Activated CD8-positive, alpha-beta T cell treated with anti-CD3 and anti-CD28 coated beads for 36 hours (primary cell): ENCODE data around the gene SSBP3. TPM values are rescaled to one million over a fixed set of nuclear protein-coding genes. Genes with fewer than 3 reads are reported as not detected.
A peak's percentile ranks its signal among the peaks of the same experiment; 100 is the strongest.

ENCODE experiments used
- ATAC-seq: fragments of 200-7000 bp; cut with Tn5 transposase; one replicate; pipeline ENCODE4 v1.10.0; 2021; ENCODE audit warnings: mild to moderate bottlenecking, moderate library complexity
- CTCF ChIA-PET: fragments of 350-600 bp; sonication (Branson Sonifier 250); formaldehyde crosslinking; loops from one replicate; lab custom pipeline; 2021; ENCODE audit warnings: antibody characterized with exemption; lab: Charles Lee
- POLR2A ChIA-PET: fragments of 350-600 bp; sonication (Branson Sonifier 250); formaldehyde crosslinking; loops from one replicate; lab custom pipeline; 2021; ENCODE audit warnings: antibody characterized with exemption; lab: Charles Lee
- DNase-seq: peaks from one replicate; pipeline ENCODE4 v3.0.0-alpha.2; 2020
- H3K27ac Mint-ChIP-seq: one replicate; pipeline ENCODE4 v1.8.0; 2021; ENCODE audit warnings: mild to moderate bottlenecking, mixed read lengths
- H3K27me3 Mint-ChIP-seq: one replicate; pipeline ENCODE4 v1.8.0; 2021; ENCODE audit warnings: mixed read lengths
- H3K36me3 Mint-ChIP-seq: one replicate; pipeline ENCODE4 v1.8.0; 2021; ENCODE audit warnings: low read depth, mixed read lengths
- H3K4me1 Mint-ChIP-seq: one replicate; pipeline ENCODE4 v1.8.0; 2021; ENCODE audit warnings: low read depth, mixed read lengths
- H3K4me3 Mint-ChIP-seq: one replicate; pipeline ENCODE4 v1.8.0; 2021; ENCODE audit warnings: mild to moderate bottlenecking, moderate library complexity, mixed read lengths
- H3K9me3 Mint-ChIP-seq: one replicate; pipeline ENCODE4 v1.8.0; 2021; ENCODE audit warnings: mixed read lengths
- CTCF ChIP-seq: fragments of 200-600 bp; IDR thresholded peaks from one replicate; pipeline ENCODE4 v1.8.0; 2022; ENCODE audit warnings: antibody characterized with exemption, mild to moderate bottlenecking
- intact Hi-C: fragments of 100-400 bp; cut with micrococcal nuclease; formaldehyde crosslinking; loops from one replicate; pipeline ENCODE4 v1.10.0; 2022
- total RNA-seq, 2 experiments: library from RNA; stranded (reverse); gene quantifications; one replicate each; pipeline ENCODE4 v1.2.3, GENCODE V29; 2021

Gene SSBP3
- total RNA-seq, 2 experiments from 2014 or later: 62.6 to 67.8 TPM

DNA sequence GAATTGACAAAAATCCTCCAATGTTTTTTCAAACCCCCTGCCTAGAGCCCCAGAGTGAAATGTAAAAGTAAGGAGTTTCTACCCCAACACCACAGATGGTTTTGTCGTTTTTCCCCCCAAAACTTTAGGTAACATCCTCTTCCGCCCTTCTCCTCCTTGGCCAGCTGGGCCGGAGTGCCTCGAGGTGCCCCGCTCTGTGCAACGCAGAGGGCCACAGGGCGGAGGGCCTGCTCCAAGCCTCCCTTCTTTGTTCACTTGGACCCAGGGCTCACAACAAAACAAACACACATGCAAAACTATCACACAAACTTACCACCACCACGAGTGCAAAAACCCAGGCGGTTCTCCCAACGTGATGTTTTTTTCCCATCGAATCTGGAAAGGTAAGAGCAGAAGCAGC, 1.9 kb downstream of the SSBP3 start:
- peak overlapping the region; percentile 74 for H3K4me3 Mint-ChIP-seq
- no peaks in the 10 kb centered on the region for H3K27me3 Mint-ChIP-seq
- no peak for TF ChIP-seq CTCF
- H3K4me1 Mint-ChIP-seq: peaks cover 68% of the 10 kb centered on the region
- intact Hi-C loops: loop anchor here (5.0 to 10.0 kb wide), 4 partner anchors 47 to 199 kb away; partner anchors contain the start of genes CYB5RL and MRPL37
- H3K27ac Mint-ChIP-seq: peak overlapping the region; percentile 66
- ATAC-seq: no peak
- ChIA-PET CTCF (interaction anchor here (1.2 to 7.4 kb wide), 3 partner anchors 64 to 118 kb away, joined by 4 to 81 read pairs (median 5); no protein-coding TSS in a partner anchor), POLR2A (interaction anchor here (0.6 to 1.4 kb wide), 8 partner anchors 12 to 133 kb away, joined by 3 read pairs; no protein-coding TSS in a partner anchor)
- peaks cover 49% of the 10 kb centered on the region for H3K36me3 Mint-ChIP-seq
- no peak for DNase-seq
- H3K9me3 Mint-ChIP-seq: no peaks in the 10 kb centered on the region

- ChIA-PET POLR2A (interaction anchor here (0.7 to 1.4 kb wide), 7 partner anchors 12 to 119 kb away, joined by 3 to 4 read pairs (median 3); no protein-coding TSS in a partner anchor), CTCF (interaction anchor here (0.6 to 7.4 kb wide), 5 partner anchors 65 to 174 kb away, joined by 3 to 81 read pairs (median 4); no protein-coding TSS in a partner anchor)
- Mint-ChIP-seq H3K4me1 (peaks cover 68% of the 10 kb centered on the region), H3K4me3 (peak overlapping the region; percentile 74), H3K27me3 (no peaks in the 10 kb centered on the region), H3K27ac (peak overlapping the region; percentile 66), H3K36me3 (peaks cover 53% of the 10 kb centered on the region), H3K9me3 (no peaks in the 10 kb centered on the region)
- peak; percentile 62 for DNase-seq
- intact Hi-C loops: loop anchor here (5.0 to 10.0 kb wide), 4 partner anchors 47 to 199 kb away; partner anchors contain the start of genes CYB5RL and MRPL37
- no peak for ATAC-seq
- no peak for TF ChIP-seq CTCF
These were observed 2.4 kb downstream of the SSBP3 start for GRCh38 chr1:54403808-54404261.

DNA sequence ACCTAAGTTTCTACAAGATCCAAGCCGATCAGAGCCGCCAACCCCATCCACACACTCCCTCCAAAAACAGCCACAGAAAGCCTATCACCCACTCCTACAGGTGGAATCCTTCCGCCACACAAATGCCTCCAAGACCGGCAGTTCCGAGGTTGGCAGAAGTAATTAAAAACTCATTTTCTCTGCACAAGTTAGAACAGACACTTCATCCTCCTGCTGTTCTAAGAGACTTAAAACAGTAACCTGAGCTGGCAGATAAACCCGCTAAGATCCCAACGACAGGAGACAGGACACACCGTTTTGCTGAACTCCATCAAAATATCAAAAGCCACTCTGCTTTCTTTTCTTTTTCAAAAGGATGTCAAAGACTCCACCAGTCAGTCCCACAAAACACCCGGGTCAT, 2.8 kb downstream of the SSBP3 start:
- peaks cover 68% of the 10 kb centered on the region for H3K4me1 Mint-ChIP-seq
- peaks cover 58% of the 10 kb centered on the region for H3K36me3 Mint-ChIP-seq
- CTCF ChIA-PET: interaction anchor here (0.6 to 7.4 kb wide), 5 partner anchors 65 to 174 kb away, joined by 3 to 81 read pairs (median 4); no protein-coding TSS in a partner anchor
- DNase-seq (no peak), ATAC-seq (no peak)
- POLR2A ChIA-PET: interaction anchor here (0.9 to 1.4 kb wide), 6 partner anchors 12 to 118 kb away, joined by 3 to 4 read pairs (median 3); no protein-coding TSS in a partner anchor
- H3K27ac Mint-ChIP-seq: peak overlapping the region; percentile 66
- H3K4me3 Mint-ChIP-seq: peak overlapping the region; percentile 74
- TF ChIP-seq CTCF: no peak
- no peaks in the 10 kb centered on the region for H3K27me3 Mint-ChIP-seq
- H3K9me3 Mint-ChIP-seq: no peaks in the 10 kb centered on the region
- intact Hi-C loops: loop anchor here (5.0 to 10.0 kb wide), 4 partner anchors 46 to 199 kb away; partner anchors contain the start of genes CYB5RL and MRPL37

- peak overlapping the region; percentile 74 for H3K4me3 Mint-ChIP-seq
- ATAC-seq (no peak), DNase-seq (no peak)
- POLR2A ChIA-PET: no interaction called here
- no peak for TF ChIP-seq CTCF
- no peaks in the 10 kb centered on the region for H3K27me3 Mint-ChIP-seq
- no peak overlapping the region for H3K27ac Mint-ChIP-seq
- no peaks in the 10 kb centered on the region for H3K9me3 Mint-ChIP-seq
- peaks cover 63% of the 10 kb centered on the region for H3K36me3 Mint-ChIP-seq
- peaks cover 67% of the 10 kb centered on the region for H3K4me1 Mint-ChIP-seq
- CTCF ChIA-PET: interaction anchor here (0.9 to 7.4 kb wide), 3 partner anchors 85 to 173 kb away, joined by 4 to 81 read pairs (median 4); no protein-coding TSS in a partner anchor
- intact Hi-C loops: loop anchor here (5.0 to 10.0 kb wide), 4 partner anchors 46 to 198 kb away; partner anchors contain the start of genes CYB5RL and MRPL37
These were observed 3.3 kb downstream of the SSBP3 start for GRCh38 chr1:54402896-54403295.
